Astrocyte of the spinal cord (primary cell): ENCODE measurements around the gene TRAIP.
"Not testable (repeated sequence)": the region's sequence is repeated elsewhere in the genome, so short reads cannot be mapped to it uniquely, and the experiment has no call there.

Experiments used
- DNase-seq: peaks from one replicate; pipeline ENCODE4 v3.0.0; 2011; ENCODE audit warnings: low read depth, low spot score
- H3K4me3 ChIP-seq: 2 replicates; pipeline ENCODE4 v1.5.1; 2011; ENCODE audit warnings: low read depth, mild to moderate bottlenecking, low read length, moderate library complexity
- in situ Hi-C: cut with HindIII; loops from 2 replicates; pipeline ENCODE4 v1.10.0; 2017; ENCODE audit warnings: low sequenced_read_pairs
- TF ChIP-seq, protein P1 (sequence below): IDR thresholded peaks from 2 replicates; pipeline ENCODE4 v1.5.1; 2012; ENCODE audit warnings: low read depth, mild to moderate bottlenecking, low read length, inconsistent platforms

TRAIP gene, protein sequence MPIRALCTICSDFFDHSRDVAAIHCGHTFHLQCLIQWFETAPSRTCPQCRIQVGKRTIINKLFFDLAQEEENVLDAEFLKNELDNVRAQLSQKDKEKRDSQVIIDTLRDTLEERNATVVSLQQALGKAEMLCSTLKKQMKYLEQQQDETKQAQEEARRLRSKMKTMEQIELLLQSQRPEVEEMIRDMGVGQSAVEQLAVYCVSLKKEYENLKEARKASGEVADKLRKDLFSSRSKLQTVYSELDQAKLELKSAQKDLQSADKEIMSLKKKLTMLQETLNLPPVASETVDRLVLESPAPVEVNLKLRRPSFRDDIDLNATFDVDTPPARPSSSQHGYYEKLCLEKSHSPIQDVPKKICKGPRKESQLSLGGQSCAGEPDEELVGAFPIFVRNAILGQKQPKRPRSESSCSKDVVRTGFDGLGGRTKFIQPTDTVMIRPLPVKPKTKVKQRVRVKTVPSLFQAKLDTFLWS

DNA sequence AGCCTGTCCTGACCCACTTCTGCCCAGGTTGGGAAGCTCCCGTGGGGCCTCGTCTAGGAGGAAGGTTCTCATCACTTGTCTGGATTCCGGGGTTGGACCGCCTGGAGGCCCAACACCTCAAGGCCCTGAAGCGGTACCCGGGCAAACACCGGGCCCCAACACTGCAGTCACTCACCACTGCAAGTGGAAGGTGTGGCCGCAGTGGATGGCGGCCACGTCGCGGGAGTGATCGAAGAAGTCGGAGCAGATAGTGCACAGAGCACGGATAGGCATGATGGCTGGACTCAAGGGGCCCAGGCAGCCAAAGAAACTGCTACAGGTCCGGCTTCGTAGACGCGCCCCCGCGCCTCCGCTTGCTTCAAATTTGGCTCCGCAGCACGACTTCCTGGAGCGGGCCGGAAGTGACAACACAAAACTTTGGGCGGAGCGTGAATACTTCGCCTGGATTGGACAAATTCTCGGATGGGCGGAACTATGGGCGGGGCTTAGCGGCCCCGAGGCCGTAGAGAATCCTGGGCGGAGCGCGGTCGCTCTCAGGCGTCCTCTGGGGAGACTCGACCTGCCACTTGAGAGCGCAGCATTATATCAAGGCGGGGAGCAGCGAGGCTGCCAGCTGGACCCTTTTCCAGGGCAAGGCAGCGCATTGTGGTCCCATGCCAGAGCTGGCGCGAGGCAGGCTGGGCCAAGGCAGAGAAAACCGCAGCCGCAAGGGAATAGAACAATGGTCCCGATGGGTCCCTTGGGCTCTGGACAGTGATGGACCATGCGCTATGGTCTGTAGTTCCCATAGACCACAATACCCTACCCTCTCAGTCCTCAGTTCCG is at the start of gene TRAIP:
Gene TRAIP (minus strand): TSS at position 384 of the 825 bp plus-strand sequence. CDS start 111 bp downstream, at position 273.
- in situ Hi-C loops = no loop called here
- TF ChIP-seq, protein P1, sequence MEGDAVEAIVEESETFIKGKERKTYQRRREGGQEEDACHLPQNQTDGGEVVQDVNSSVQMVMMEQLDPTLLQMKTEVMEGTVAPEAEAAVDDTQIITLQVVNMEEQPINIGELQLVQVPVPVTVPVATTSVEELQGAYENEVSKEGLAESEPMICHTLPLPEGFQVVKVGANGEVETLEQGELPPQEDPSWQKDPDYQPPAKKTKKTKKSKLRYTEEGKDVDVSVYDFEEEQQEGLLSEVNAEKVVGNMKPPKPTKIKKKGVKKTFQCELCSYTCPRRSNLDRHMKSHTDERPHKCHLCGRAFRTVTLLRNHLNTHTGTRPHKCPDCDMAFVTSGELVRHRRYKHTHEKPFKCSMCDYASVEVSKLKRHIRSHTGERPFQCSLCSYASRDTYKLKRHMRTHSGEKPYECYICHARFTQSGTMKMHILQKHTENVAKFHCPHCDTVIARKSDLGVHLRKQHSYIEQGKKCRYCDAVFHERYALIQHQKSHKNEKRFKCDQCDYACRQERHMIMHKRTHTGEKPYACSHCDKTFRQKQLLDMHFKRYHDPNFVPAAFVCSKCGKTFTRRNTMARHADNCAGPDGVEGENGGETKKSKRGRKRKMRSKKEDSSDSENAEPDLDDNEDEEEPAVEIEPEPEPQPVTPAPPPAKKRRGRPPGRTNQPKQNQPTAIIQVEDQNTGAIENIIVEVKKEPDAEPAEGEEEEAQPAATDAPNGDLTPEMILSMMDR = no peak
- DNase-seq = peak; percentile 90
- peak within 1 kb of the TSS; percentile 64 for H3K4me3 ChIP-seq

DNA sequence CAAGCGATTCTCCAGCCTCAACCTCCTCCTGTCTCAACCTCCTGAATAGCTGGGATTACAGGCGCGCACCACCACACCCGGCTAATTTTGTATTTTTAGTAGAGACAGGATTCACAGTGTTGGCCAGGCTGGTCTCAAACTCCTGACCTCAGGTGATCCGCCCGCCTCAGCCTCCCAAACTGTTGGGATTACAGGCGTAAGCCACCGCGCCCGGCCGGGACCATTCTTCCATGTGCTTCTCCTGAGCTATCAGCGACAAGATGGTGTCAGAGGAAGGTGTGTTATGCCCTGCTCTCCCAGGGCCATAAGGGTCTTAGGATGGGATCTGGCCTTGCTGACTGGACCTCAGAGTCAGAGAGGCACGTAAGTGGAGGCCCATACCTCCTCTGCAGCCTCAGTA is 48.1 kb upstream of the TRAIP start:
- in situ Hi-C loops, H3K4me3 ChIP-seq: not testable (repeated sequence)

DNA sequence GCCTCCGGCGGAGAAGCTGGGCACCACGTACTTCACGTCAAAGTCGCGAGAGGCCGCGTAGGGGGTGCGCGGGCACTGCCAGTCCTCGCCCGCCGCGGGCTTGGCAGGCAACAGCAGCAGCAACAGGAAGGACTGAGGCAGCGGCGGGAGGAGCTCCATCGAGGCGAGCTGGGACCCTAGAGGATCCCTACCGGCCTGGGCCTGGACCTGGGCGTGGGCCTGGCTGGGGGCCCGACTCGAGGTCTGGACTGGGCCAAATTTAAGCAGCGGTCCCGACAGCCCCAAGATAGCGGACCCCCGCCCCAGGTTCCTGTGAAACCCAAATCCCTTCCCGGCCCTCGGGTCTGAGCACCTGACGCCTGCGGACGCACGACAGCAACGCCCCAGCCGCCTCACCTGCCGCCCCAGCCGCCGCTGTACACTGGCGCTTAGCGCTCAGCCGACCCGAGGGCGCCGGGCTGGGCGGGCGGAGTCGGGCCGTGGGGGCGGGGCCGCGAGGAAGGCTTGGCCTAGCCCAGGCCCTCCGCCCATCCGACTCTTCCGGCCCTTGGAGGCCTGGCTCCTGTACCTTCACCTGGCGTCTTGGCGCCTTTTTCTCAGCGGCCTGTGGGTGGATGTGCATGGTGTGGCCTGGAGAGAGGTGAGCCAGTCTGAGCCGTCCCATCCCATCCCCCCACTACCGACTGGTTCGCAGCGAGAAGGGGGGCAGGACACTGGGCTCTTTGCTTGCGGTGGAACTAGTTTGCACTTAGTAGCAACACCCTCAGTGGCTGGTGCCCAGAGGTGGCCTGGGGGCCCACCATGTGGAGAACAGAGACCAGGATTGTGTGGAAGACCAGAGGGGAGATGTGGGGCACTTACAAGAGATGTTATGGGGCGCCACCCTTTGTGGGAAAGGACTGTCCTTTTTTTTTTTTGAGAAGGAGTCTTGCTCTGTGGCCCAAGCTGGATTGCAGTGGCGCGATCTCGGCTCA is 47.4 kb upstream of the TRAIP start, which contains the start of gene MST1R:
Gene MST1R (minus strand): TSS at position 423 of the 974 bp plus-strand sequence. CDS start 264 bp downstream, at position 159.
- TF ChIP-seq, protein P1 = no peak
- no peak for DNase-seq
- peak within 1 kb of the TSS; percentile 18 for H3K4me3 ChIP-seq
- in situ Hi-C loops = no loop called here

More for the DNA sequence above, 48.1 kb upstream of the TRAIP start:
- DNase-seq = not testable (repeated sequence)

DNA sequence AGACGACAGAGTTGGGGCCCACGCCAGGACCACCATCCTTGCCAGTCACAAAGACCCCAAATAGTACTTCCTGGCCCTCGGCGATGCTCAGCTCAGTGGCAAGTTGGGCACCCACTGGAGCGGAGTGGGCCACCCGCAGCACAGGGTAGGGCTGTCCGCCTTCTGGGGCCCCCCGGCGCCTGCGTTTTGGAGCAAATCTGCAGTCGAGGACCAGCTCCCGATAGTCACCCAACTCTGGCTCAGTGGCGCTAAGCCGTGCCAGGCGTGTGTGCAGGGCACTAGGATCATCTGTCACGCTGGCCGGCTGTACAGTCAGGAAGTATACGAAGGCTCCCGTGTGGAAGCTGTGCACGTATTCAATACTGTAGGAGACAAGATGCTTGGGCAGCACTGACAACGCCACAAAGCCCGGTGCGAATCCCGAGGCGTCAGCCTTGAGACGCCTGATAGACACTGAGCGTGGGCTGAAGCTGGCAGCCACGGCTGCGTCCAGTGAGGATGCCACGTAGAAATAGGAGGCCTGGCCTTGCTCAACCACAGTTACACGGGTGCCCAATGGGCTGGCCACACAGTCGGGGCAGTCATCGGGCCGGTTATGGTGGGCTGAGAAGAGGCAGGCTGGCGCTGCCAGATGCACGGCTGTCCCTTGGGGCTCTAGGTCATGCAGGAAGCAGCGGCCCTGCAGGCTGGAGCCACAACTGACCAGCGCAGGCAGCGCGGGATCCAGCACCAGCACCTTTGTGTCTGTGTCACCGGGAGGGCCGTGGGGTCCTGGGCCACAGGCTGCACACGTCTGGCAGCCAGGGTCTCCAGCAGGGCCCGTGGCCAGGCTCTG is 46.4 kb upstream of the TRAIP start:
- TF ChIP-seq, protein P1 = no peak
- no peak for DNase-seq
- in situ Hi-C loops = no loop called here
- H3K4me3 ChIP-seq = no peak overlapping the region

DNA sequence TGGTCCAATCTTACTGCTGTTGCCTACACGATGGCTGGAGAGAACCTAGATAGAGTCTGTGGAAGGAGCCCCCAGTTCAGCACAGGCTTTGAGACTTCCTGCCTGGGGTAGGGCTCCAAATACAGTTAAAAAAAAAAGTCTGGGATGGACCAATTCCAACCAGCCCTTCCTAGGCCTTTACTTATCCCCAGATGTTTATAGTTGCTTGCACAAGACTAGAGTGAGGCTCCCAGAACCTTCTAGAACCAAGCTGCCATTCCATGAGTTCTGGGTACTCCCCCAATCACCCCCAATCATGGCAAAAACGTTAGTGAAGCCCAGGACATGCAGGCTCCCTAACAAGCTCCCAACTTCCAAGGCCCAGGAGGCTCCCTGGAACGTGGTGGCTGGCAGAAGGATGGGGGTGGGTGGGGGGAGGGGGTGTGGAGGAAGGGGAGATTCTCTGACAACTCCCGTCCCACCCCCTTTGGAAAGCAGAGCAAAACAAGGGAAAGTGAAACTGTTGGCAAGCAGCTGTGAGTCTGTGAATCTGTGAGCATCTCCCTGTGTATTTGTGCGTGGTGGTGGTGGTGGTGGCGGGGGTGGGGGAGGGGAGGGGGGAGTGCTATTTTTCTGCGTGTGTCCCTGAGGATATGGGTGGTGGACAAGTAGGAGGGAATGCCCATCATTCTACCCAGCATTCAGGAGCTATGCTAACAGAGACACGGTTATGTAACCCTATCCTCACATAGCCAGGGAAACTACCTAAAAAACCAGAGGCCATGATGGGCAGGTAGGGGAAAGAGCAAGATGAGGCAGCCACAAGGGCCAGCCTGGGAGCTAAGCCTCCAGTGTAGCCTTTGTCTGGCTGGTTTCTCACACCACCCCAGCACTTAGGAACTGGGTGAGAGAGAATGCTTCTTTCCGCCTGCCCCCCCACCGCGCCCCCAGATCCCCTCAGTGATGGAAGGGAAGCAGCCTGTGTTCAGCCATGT is 45.3 kb upstream of the TRAIP start:
- TF ChIP-seq, protein P1 = no peak
- DNase-seq = no peak
- in situ Hi-C loops = no loop called here
- no peak overlapping the region for H3K4me3 ChIP-seq
